GM12891 (cell line): ENCODE results near the gene MAPRE2. TPM values are rescaled to one million over a fixed set of nuclear protein-coding genes. Genes with fewer than 3 reads are reported as not detected.
A peak's percentile ranks its signal among the peaks of the same experiment; 100 is the strongest.

Experiments used
- DNase-seq: peaks from one replicate; pipeline ENCODE4 v3.0.0; 2011; ENCODE audit warnings: low spot score; ENCODE audit not compliant: insufficient read length
- FAIRE-seq: peaks from 2 replicates; lab custom pipeline; 2011; peaks lifted over from hg19 to GRCh38; lab: Jason Lieb, UNC
- PAX5 ChIP-seq: IDR thresholded peaks from 2 replicates; pipeline ENCODE4 v1.6.1; 2011; ENCODE audit warnings: low read length, moderate library complexity, mild to moderate bottlenecking; ENCODE audit not compliant: insufficient read depth, severe bottlenecking
- POLR2A ChIP-seq: IDR thresholded peaks from 2 replicates; pipeline ENCODE4 v1.6.1; 2011; ENCODE audit warnings: low read depth, low read length, control low read depth
- POLR2AphosphoS5 ChIP-seq: IDR thresholded peaks from 2 replicates; pipeline ENCODE4 v1.6.1; 2011; ENCODE audit warnings: low read depth, low read length, control low read depth
- POU2F2 ChIP-seq: IDR thresholded peaks from 2 replicates; pipeline ENCODE4 v1.6.1; 2011; ENCODE audit warnings: low read depth, mild to moderate bottlenecking, control low read depth, low read length, moderate library complexity
- SPI1 ChIP-seq: IDR thresholded peaks from 2 replicates; pipeline ENCODE4 v1.6.1; 2011; ENCODE audit warnings: low read depth, low read length, control low read depth
- TAF1 ChIP-seq: IDR thresholded peaks from 2 replicates; pipeline ENCODE4 v1.6.1; 2011; ENCODE audit warnings: low read depth, low read length, control low read depth
- polyA plus RNA-seq: library from polyadenylated mRNA; unstranded; fragments of >200 nt; gene quantifications from one replicate; pipeline ENCODE4 v1.2.1, GENCODE V29; 2012; ENCODE audit warnings: low read depth, missing spikeins, inconsistent platforms; ENCODE audit not compliant: missing spikeins

MAPRE2 gene
- polyA plus RNA-seq, result 12.3 TPM

DNA sequence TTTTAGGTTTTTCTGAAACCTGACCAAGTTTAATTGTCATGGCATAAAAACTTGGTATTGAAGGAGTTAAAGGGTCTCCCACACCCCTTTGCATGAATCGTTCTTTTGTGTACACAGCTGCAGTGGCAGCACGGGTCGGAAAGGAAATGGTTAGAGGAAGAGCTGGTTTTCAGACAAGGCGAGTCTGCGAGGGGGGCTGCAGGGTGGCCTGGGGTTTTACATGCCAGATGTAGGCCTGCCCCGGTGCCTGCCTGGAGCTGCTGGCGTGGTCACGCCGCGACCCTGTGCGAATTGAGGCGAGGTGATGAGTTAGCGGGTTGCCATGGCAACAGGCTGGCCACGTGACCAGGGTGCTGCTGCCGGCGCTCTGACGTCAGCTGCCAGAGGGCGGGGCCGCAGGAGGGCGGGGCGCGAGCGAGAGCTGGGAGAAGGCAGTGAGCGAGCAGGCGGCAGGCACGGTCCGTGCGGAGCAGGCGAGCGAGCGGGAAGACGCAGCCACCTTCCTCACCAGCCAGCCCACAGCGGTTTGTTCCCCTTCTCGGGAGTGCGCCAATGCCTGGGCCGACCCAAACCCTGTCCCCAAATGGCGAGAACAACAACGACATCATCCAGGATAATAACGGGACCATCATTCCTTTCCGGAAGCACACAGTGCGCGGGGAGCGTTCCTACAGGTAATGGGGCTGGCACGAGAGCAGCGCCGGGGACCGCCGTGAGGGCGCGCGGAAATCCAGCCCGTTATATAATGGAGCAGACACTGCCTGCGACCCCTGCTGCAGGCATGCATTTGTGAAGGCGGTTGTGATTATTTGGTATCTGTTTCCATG, at the start of gene MAPRE2:
Gene MAPRE2, plus strand, starts transcription at position 426 of the 827 bp plus-strand sequence. Its CDS starts 127 bp downstream, at position 553.
- TF ChIP-seq TAF1 (peak; percentile 70), POLR2A (peak; percentile 91), POU2F2 (no peak; the same call in 1 of the 2 replicates), POLR2AphosphoS5 (peak; percentile 92), SPI1 (no peak), PAX5 (no peak)
- DNase-seq, result peak; percentile 75
- FAIRE-seq, result peak; percentile 99

DNA sequence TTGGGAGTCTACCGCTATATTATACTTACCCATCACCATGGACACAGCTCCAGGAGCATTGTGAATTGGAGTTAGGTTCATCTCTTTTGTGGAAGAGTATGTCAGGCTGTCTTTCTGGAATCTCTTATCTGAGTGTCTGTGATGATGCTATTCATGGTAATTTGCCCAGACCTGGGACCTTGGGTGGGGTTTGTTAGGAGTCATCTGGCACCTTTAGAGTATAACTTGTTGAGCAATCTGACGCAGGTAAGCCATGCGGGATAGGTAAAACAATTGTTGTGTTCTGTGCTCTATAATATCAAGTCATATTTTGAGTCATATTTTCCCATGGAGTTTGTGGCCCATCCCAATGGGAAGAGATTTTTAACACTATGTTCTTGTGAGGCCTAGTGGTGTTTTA, 49.7 kb upstream of the MAPRE2 start:
- DNase-seq (no peak), FAIRE-seq (no peak)
- no peak for TF ChIP-seq POLR2A
- no peak for TF ChIP-seq TAF1
- TF ChIP-seq POU2F2, result no peak
- TF ChIP-seq PAX5, result no peak
- TF ChIP-seq POLR2AphosphoS5, result no peak

DNA sequence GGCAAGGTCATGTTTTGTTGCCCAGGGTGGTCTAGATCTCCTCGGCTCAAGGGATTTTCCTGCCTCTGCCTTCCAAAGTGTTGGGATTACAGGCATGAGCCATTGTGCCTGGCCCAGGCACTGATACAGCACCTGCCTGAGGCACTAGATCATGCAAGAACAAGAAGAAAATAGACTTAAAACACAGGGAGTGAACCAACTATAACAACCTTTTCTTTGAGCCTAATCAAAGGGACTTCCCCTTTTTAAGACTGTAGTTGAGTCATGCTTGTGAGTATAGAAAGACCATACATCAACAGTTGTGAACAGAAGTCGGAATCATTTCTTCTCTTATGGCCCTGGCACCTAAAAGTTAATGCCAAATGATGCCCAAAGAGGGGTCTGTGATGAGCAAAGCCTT, 47.9 kb upstream of the MAPRE2 start:
- FAIRE-seq (no peak), DNase-seq (no peak)
- TF ChIP-seq POU2F2 (no peak), POLR2AphosphoS5 (no peak), PAX5 (no peak), SPI1 (peak; percentile 67), TAF1 (no peak)

DNA sequence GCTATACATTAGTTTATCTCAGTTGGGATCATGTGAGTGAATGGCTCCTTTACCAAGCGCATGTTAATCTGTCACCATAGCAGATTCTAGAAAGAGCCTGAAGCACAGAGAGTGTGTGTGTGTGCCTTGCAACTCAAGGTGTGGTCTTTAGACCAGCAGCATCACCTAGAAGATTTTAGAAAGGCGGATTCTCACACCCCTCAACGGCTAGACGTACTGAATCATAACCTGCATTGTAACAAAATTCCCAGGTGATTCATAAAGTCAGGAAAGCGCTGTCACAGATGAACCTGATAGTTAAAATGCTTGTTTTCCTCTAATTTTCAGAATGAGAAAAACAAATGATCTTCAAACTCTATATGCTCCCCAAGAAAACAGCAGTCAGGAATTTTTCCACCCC, 45.5 kb upstream of the MAPRE2 start:
- TF ChIP-seq POLR2AphosphoS5, result no peak
- no peak for TF ChIP-seq TAF1
- TF ChIP-seq PAX5, result no peak
- DNase-seq (no peak), FAIRE-seq (no peak)

DNA sequence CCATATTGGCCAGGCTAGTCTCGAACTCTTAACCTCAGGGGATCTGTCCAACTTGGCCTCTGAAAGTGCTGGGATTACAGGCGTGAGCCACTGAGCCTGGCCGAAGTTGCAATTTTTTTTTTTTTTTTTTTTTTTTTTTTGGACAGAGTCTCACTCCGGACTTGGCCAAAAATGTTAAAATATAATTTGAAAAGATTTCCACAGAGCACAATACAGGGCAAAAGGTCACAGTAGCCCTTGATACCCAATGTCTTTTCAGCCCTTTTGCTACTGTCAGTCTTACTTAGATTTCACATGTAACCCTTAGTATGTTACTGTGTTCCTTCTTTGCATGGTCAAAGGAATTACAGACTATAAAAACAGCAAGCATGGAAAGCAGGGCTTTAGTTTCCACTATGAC, 42.6 kb upstream of the MAPRE2 start:
- no peak for DNase-seq
- no peak for FAIRE-seq

DNA sequence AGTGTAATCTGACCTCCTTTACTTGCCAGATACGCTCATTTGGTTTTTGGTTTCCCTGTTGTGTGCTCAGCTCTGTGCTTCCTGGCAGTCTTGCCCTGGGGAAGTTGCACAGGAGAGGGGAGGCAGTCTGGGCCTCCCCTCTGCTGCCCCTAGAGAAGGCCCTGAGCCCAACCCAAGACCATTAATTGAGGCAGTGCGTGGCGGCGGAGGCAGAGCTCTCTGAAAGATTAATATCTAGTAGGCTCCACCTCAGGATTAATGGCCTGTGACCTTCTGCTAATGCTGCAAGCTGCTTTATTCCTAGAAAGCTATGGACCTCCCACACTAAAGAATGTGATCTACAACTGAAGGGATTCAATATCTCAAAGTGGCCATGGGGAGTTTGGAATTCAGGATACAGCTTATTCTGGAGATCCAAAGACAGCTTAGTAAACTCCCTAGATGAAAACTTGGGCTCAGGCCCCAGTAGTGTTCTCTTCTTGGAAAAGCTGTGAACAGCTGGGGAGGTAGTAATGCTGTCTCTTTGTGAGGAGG, 41.4 kb upstream of the MAPRE2 start:
- TF ChIP-seq POU2F2, result no peak
- TF ChIP-seq TAF1, result no peak
- no peak for TF ChIP-seq POLR2A
- TF ChIP-seq PAX5, result no peak
- no peak for TF ChIP-seq SPI1
- no peak for TF ChIP-seq POLR2AphosphoS5
- DNase-seq (no peak), FAIRE-seq (no peak)

More for the DNA sequence above, 42.6 kb upstream of the MAPRE2 start:
- TF ChIP-seq POU2F2, result no peak
- no peak for TF ChIP-seq PAX5
- TF ChIP-seq SPI1, result no peak
- TF ChIP-seq POLR2AphosphoS5, result no peak
- TF ChIP-seq POLR2A, result no peak
- no peak for TF ChIP-seq TAF1

DNA sequence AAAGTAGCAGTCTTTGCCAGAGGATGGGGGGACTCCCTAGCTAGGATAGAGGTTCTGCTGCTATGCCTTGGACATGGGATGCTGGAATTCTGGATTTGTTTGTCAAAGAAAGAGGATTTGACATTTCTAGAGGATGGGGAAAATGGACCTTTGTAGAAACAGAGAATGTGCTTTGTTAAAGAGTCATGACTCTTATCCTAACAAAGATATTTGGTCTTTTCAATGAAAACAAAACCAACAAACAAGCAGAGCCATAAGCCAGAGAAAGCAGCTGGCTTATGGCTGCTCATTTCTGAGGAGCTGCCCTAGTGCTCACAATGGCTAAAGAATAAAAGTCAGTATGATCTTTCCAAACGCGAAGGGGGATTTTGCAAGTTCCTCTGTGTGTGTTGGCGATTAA, 40.8 kb upstream of the MAPRE2 start:
- FAIRE-seq (no peak), DNase-seq (no peak)
- TF ChIP-seq POLR2A (no peak), POU2F2 (no peak), SPI1 (no peak), POLR2AphosphoS5 (no peak), PAX5 (no peak), TAF1 (no peak)

DNA sequence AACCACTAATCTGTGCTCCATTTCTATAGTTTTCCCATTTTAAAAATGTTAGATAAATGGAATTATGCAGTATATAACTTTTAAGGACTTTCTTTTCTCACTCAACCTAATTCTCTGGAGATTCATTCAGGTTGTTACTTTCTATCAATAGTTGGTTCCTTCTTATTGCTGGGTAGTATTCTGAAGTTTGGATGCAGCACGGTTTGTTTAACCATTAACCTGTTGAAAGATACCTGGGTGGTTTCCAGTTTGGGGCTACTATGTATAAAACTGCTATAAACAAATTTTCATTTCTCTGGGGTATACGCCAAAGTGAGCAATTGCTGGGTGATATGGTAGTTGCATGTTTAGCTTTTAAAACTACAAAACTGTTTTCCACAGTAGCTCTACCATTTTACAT, 39.1 kb upstream of the MAPRE2 start:
- no peak for FAIRE-seq
- TF ChIP-seq SPI1 (no peak), POLR2AphosphoS5 (no peak), PAX5 (no peak), POLR2A (no peak), POU2F2 (no peak), TAF1 (no peak)
- no peak for DNase-seq

DNA sequence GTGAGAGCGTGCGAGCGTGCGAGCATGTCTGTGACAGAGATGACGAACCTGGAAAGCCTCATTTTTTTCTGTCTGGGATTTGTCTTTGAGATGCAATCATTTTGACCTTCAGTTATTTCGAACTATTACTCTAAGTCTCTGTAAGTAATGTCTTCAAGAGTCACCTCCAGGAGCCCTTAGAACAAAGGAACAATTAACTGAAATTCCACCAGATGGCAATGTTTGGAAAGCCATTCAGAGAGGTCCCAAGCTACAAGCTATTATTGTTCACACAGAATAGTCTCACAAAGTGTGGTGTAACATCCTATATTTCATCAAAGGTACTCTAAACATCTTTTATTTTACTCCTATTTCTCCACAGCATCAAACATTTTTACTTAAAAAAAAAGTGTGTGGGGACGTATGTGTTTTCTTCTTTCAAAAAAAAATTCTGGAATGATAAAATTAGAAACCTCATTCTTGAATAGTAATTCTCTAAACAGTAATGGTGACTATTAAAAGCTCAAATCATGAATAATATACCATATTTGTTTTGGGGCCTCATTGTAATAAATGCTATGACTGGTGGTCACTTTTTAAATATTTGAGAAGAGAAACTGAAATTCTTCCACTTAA, 35.1 kb upstream of the MAPRE2 start:
- FAIRE-seq (peak; percentile 69), DNase-seq (peak; percentile 25)
- TF ChIP-seq POLR2AphosphoS5, result no peak
- no peak for TF ChIP-seq TAF1
- no peak for TF ChIP-seq POLR2A
- TF ChIP-seq SPI1, result no peak
- TF ChIP-seq PAX5, result no peak
- TF ChIP-seq POU2F2, result no peak
